Measurements from ENCODE around the gene TMEM150B.

DNA sequence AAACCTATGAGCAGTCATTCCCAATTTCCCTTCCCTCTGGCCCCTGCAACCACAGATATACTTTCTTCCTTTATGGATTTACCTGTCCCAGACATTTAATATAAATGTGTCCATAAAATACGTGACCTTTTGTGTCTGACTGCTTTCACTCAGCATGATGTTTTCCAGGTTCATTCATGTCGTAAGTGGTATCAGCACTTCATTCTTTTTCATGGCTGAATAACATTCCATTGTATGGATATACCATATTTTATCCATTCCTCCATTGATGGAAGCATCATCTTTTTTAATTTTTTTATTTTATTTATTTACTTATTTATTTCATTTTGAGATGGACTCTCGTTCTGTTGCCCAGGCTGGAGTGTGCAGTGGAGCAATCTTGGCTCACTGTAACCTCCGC is 58.3 kb downstream of the TMEM150B start:
- TF ChIP-seq, protein P1, sequence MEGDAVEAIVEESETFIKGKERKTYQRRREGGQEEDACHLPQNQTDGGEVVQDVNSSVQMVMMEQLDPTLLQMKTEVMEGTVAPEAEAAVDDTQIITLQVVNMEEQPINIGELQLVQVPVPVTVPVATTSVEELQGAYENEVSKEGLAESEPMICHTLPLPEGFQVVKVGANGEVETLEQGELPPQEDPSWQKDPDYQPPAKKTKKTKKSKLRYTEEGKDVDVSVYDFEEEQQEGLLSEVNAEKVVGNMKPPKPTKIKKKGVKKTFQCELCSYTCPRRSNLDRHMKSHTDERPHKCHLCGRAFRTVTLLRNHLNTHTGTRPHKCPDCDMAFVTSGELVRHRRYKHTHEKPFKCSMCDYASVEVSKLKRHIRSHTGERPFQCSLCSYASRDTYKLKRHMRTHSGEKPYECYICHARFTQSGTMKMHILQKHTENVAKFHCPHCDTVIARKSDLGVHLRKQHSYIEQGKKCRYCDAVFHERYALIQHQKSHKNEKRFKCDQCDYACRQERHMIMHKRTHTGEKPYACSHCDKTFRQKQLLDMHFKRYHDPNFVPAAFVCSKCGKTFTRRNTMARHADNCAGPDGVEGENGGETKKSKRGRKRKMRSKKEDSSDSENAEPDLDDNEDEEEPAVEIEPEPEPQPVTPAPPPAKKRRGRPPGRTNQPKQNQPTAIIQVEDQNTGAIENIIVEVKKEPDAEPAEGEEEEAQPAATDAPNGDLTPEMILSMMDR (IDR thresholded peaks at IDR 0.05; ENCODE audit: poor library complexity, severe bottlenecking), result no peak
- TF ChIP-seq EZH2 (IDR thresholded peaks at IDR 0.05; ENCODE audit: borderline replicate concordance, insufficient read depth, low read length, poor library complexity, severe bottlenecking) (no peak), POLR2AphosphoS5 (IDR thresholded peaks at IDR 0.05) (no peak), TAF1 (IDR thresholded peaks at IDR 0.05; ENCODE audit: low read depth) (no peak), MXI1 (conservative IDR thresholded peaks at IDR 0.05; ENCODE audit: poor library complexity, severe bottlenecking) (no peak), RAD21 (conservative IDR thresholded peaks at IDR 0.05) (no peak), EP300 (conservative IDR thresholded peaks at IDR 0.05; ENCODE audit: poor library complexity, severe bottlenecking) (no peak)
- TF ChIP-seq, protein P2, sequence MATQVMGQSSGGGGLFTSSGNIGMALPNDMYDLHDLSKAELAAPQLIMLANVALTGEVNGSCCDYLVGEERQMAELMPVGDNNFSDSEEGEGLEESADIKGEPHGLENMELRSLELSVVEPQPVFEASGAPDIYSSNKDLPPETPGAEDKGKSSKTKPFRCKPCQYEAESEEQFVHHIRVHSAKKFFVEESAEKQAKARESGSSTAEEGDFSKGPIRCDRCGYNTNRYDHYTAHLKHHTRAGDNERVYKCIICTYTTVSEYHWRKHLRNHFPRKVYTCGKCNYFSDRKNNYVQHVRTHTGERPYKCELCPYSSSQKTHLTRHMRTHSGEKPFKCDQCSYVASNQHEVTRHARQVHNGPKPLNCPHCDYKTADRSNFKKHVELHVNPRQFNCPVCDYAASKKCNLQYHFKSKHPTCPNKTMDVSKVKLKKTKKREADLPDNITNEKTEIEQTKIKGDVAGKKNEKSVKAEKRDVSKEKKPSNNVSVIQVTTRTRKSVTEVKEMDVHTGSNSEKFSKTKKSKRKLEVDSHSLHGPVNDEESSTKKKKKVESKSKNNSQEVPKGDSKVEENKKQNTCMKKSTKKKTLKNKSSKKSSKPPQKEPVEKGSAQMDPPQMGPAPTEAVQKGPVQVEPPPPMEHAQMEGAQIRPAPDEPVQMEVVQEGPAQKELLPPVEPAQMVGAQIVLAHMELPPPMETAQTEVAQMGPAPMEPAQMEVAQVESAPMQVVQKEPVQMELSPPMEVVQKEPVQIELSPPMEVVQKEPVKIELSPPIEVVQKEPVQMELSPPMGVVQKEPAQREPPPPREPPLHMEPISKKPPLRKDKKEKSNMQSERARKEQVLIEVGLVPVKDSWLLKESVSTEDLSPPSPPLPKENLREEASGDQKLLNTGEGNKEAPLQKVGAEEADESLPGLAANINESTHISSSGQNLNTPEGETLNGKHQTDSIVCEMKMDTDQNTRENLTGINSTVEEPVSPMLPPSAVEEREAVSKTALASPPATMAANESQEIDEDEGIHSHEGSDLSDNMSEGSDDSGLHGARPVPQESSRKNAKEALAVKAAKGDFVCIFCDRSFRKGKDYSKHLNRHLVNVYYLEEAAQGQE (IDR thresholded peaks at IDR 0.05; ENCODE audit: borderline replicate concordance), result no peak

Data from neural cell (in vitro differentiated cells).